HepG2 (cell line): ENCODE results near the gene SURF1. TPM values are rescaled to one million over a fixed set of nuclear protein-coding genes. Genes with fewer than 3 reads are reported as not detected.

ENCODE experiments used
- FOXO1 ChIP-seq: sonication (generic); formaldehyde crosslinking; IDR thresholded peaks from 2 replicates; pipeline ENCODE4 v1.4.0; 2020; ENCODE audit warnings: missing genetic modification reagents
- HMGXB4 ChIP-seq, 2 experiments: sonication (generic) in 1 of 2; formaldehyde crosslinking in 1 of 2; IDR thresholded peaks; 2 replicates each; pipeline versions ENCODE4 v1.4.0 to v1.6.1; 2018 to 2020; ENCODE audit warnings: missing genetic modification reagents in 2 of 2, borderline replicate concordance in 1 of 2, low read depth in 1 of 2, mild to moderate bottlenecking in 1 of 2, missing biosample characterization in 1 of 2
- ONECUT2 ChIP-seq: sonication (generic); formaldehyde crosslinking; IDR thresholded peaks from 2 replicates; pipeline ENCODE4 v1.4.0; 2020; ENCODE audit warnings: missing genetic modification reagents
- PHF8 ChIP-seq: sonication (generic); formaldehyde crosslinking; IDR thresholded peaks from 2 replicates; pipeline ENCODE4 v1.5.0; 2020; ENCODE audit warnings: missing genetic modification reagents
- POLR2G ChIP-seq: fragments of 200-400 bp; formaldehyde crosslinking; IDR thresholded peaks from 2 replicates; pipeline ENCODE4 v1.6.1; 2018; ENCODE audit warnings: mild to moderate bottlenecking, low read depth, low read length, moderate library complexity
- RERE ChIP-seq: IDR thresholded peaks from 2 replicates; pipeline ENCODE4 v1.6.1; 2016; ENCODE audit warnings: low read depth, missing genetic modification reagents, missing compliant biosample characterization
- THRA ChIP-seq: sonication (generic); formaldehyde crosslinking; IDR thresholded peaks from 2 replicates; pipeline ENCODE4 v1.4.0; 2020; ENCODE audit warnings: missing genetic modification reagents, borderline replicate concordance
- ZKSCAN1 ChIP-seq: fragments of 150-350 bp; IDR thresholded peaks from 2 replicates; pipeline ENCODE4 v1.6.1; 2014; ENCODE audit warnings: low read length
- ZNF83 ChIP-seq: sonication (generic); formaldehyde crosslinking; IDR thresholded peaks from 2 replicates; pipeline ENCODE4 v1.4.0; 2020; ENCODE audit warnings: missing genetic modification reagents, mild to moderate bottlenecking, borderline replicate concordance
- polyA plus RNA-seq, 8 experiments: library from polyadenylated mRNA; depleted of rRNA in 3 of 8; stranded (reverse) in 7 of 8; unstranded in 1 of 8; fragments of >200 nt; fragmentation: Illumina TruSeq in 4 of 8; extraction: Trizol in 4 of 8; gene quantifications; 2 replicates each; pipeline versions ENCODE4 v1.2.1 to v1.2.3, GENCODE V29; 2011 to 2016; ENCODE audit warnings: low read depth in 4 of 8, missing spikeins in 1 of 8, mixed read lengths in 1 of 8; ENCODE audit not compliant: insufficient read depth in 1 of 8
- total RNA-seq, 5 experiments: library from RNA; depleted of rRNA; stranded (reverse); fragments of >200 nt; fragmentation: Illumina TruSeq; extraction: Trizol; gene quantifications; 2 replicates each; pipeline ENCODE4 v1.2.3, GENCODE V29; 2016; ENCODE audit warnings: low read depth in 1 of 5
- TF ChIP-seq, protein P1 (sequence below): sonication (generic); formaldehyde crosslinking; IDR thresholded peaks from 2 replicates; pipeline ENCODE4 v1.5.0; 2020; ENCODE audit warnings: missing genetic modification reagents
- TF ChIP-seq, protein P2 (sequence below): sonication (generic); IDR thresholded peaks from 2 replicates; pipeline ENCODE4 v1.6.1; 2016; ENCODE audit warnings: low read depth, borderline replicate concordance
- TF ChIP-seq, protein P3 (sequence below): sonication (generic); formaldehyde crosslinking; IDR thresholded peaks from 2 replicates; pipeline ENCODE4 v1.8.0; 2022; ENCODE audit warnings: missing genetic modification reagents, mild to moderate bottlenecking, inconsistent platforms, borderline replicate concordance
- TF ChIP-seq, protein P4 (sequence below): sonication (generic); formaldehyde crosslinking; IDR thresholded peaks from 2 replicates; pipeline ENCODE4 v1.4.0; 2020; ENCODE audit warnings: missing genetic modification reagents

The SURF1 gene
- total and polyA plus RNA-seq, 2 of the 13 experiments (the other 11 are each of a cell fraction or from before 2014, with no cell fraction given), result 17.8 to 40.7 TPM

DNA sequence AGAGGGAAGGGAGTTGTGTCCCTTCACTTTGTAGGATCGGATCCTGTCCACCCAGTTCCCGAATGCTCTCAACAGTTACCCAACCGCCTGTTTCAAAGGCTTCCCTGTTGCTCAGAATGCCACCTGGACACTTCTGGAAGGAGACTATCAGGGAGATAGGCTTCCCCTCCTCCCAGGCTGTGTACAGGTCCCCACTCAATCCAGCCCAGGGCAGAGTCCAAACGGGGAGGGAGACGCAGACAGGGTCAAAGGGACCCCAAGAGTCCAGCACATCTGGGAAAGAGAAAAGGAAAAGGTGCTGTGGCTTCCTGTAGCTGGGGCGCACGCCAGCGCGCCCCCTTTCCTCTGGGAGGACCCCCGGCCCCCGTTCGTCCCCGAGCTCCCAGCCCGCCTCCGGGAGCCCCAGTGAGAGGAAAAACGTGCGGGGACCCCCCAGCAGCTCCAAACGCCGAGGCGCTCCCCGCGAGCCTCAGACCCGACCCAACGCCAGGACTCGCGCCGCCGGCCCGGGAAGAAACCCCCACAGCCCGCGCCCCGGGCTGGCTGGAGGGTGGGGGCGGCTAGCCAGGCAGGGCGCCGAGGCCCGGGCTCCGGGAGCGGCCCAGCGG lies 18.9 kb upstream of the SURF1 start (continued):
- TF ChIP-seq, protein P1, sequence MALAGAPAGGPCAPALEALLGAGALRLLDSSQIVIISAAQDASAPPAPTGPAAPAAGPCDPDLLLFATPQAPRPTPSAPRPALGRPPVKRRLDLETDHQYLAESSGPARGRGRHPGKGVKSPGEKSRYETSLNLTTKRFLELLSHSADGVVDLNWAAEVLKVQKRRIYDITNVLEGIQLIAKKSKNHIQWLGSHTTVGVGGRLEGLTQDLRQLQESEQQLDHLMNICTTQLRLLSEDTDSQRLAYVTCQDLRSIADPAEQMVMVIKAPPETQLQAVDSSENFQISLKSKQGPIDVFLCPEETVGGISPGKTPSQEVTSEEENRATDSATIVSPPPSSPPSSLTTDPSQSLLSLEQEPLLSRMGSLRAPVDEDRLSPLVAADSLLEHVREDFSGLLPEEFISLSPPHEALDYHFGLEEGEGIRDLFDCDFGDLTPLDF (CRISPR knock-in tag), result no peak
- TF ChIP-seq, protein P2, sequence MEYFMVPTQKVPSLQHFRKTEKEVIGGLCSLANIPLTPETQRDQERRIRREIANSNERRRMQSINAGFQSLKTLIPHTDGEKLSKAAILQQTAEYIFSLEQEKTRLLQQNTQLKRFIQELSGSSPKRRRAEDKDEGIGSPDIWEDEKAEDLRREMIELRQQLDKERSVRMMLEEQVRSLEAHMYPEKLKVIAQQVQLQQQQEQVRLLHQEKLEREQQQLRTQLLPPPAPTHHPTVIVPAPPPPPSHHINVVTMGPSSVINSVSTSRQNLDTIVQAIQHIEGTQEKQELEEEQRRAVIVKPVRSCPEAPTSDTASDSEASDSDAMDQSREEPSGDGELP, result peak; percentile 63; the same call in 1 of the 2 replicates
- TF ChIP-seq ZKSCAN1 (no peak), FOXO1 (peak; percentile 31; the same call in 1 of the 2 replicates), HMGXB4 (CRISPR knock-in tag; IDR thresholded peaks at IDR 0.05; ENCODE audit: borderline replicate concordance in 1 of 2, low read depth in 1 of 2) (peak; percentile 36; a peak in 1 of 4 replicates), ZNF83 (no peak), POLR2G (no peak), THRA (CRISPR knock-in tag) (0 out of 2 replicates have a peak, but pooled peaks have one; percentile 22), ONECUT2 (no peak), RERE (no peak), PHF8 (CRISPR knock-in tag) (peak; percentile 24)
- TF ChIP-seq, protein P3, sequence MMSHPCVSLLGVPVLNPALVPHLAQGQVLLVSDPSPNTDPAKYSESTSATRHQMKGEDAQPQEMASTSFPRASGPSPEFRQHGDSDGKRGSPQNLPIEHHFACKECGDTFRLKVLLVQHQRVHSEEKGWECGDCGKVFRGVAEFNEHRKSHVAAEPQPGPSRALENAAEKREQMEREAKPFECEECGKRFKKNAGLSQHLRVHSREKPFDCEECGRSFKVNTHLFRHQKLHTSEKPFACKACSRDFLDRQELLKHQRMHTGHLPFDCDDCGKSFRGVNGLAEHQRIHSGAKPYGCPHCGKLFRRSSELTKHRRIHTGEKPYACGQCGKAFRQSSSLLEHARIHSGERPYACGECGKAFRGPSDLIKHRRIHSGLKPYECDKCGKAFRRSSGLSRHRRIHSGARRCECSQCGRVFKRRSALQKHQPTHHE (CRISPR knock-in tag), result no peak
- TF ChIP-seq, protein P4, sequence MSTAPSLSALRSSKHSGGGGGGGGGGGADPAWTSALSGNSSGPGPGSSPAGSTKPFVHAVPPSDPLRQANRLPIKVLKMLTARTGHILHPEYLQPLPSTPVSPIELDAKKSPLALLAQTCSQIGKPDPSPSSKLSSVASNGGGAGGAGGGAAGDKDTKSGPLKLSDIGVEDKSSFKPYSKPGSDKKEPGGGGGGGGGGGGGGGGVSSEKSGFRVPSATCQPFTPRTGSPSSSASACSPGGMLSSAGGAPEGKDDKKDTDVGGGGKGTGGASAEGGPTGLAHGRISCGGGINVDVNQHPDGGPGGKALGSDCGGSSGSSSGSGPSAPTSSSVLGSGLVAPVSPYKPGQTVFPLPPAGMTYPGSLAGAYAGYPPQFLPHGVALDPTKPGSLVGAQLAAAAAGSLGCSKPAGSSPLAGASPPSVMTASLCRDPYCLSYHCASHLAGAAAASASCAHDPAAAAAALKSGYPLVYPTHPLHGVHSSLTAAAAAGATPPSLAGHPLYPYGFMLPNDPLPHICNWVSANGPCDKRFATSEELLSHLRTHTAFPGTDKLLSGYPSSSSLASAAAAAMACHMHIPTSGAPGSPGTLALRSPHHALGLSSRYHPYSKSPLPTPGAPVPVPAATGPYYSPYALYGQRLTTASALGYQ, result no peak; the same call in 1 of the 2 replicates
